GM18499 (cell line): ENCODE results near the gene SLC2A13.
"Not testable (repeated sequence)": the region's sequence is repeated elsewhere in the genome, so short reads cannot be mapped to it uniquely, and the experiment has no call there.

Experiments
- ATAC-seq: cut with Tn5 transposase; IDR thresholded peaks from one replicate; pipeline ENCODE4 v1.9.1; 2021; ENCODE audit warnings: moderate number of reproducible peaks; ENCODE audit not compliant: insufficient read depth, unreplicated experiment

The SLC2A13 gene

DNA sequence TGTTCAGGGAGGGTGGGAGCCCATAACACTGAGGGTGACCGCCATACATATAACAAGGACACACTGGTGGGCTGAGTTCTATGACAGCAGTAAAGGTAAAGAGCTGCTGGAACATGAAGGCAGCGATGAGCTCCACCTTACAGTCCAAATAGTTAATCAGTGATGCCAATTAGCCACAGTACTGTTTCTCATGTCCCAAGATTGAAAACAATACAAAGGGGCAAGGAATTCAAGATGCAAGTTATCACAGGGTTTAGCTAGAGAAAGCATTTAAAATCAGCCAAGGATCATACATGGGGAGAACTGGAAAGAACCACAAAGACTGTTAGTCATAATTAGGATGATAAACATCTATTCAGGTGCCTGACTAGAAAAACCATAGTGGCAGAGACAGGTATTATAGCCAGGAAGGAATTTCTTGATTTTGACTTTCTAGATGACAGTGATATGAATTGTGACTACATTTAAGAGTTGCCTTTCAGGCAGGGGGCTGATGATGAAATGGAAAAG lies 221.2 kb downstream of the SLC2A13 start:
- no peak for ATAC-seq

DNA sequence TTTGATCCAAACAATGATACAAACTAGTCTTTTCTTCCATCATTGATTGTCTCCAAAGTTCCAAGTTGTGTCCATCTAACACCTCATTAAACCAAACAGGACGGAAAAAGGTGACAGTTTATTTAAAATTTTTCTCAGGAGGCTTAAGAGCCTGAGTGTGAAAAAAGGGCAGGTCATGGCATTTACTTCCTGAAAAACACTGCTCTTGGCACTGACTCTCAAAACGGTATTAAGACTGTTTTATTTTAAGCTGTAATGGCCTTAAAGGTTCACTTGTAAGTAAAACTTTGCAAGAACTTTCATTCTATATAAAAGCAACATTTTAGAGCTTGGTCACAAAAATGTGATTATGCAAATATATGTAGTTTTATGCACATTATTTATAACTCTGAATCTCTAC lies 222.5 kb downstream of the SLC2A13 start:
- ATAC-seq = no peak

DNA sequence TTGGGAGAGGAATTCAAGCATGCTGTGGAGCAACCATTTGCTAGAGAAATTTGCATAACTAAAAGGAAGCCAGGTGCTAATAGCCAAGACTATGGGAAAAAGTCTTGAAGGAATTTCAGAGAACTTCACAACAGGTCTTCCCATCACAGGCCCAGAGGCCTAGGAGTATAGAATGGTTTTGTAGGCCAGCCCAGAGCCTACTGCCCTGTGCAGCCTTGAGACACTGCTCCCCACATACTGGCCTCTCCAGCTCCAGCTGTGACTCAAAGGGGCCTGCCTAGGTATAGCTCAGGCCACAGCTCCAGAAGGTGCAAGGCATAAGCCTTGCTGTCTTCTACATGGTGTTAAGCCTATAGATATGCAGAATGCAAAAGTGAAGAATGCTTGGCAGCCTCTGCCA lies 227.1 kb downstream of the SLC2A13 start:
- no peak for ATAC-seq

DNA sequence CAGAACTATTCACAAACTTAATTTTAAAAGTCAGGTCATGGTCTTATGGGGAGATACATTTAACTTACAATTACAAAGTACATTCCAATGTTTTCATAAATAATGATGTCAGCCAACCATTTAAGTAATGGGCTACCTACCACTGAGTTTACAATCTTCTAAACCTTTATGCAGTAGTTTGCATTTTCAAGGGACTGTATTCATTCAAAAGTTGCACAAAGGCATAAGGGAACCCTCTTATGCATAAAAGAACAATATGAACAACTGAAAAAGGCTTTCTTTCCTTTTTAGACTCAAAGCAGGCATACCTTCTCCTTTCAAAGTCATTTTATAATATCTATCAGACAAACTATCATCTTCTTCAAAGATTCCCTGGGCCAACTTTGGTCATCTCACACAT lies 230.2 kb downstream of the SLC2A13 start:
- ATAC-seq = no peak

DNA sequence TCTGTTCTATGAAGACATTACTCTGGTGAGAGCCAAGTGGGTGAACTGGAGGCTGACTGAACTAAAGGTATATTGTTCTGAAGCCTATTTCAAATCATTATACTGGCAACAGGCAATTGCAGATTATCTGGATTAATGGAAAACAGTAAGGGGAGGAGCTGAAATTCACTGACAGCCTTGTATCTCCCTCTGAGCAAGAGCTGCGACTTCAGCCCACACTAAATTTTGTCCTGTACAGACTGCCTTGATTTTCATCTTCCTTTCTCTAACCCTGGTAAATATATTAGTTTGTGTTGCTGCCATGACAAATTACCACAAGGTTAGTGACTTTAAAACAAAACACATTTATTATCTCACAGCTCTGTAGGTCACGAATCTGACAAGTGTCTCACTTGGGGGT lies 231.1 kb downstream of the SLC2A13 start:
- ATAC-seq = no peak

DNA sequence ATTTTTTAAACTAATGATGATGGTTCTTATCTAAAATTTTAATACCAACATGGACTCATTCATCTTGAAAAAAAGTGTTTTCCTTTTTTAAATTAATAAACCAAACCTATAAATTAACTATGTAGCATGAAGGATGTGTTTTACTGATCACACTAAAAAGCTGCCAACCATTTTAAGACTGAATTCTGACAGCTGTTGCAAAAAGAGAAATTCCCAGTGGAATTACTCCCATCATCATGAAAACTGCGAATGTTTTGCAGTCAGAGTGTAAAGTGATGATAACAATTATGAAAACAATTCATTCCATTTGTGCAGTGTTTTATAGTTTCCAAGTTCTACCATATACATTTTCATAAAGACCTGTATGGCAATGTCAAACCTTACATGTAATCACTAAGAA lies 232.8 kb downstream of the SLC2A13 start:
- ATAC-seq = no peak

DNA sequence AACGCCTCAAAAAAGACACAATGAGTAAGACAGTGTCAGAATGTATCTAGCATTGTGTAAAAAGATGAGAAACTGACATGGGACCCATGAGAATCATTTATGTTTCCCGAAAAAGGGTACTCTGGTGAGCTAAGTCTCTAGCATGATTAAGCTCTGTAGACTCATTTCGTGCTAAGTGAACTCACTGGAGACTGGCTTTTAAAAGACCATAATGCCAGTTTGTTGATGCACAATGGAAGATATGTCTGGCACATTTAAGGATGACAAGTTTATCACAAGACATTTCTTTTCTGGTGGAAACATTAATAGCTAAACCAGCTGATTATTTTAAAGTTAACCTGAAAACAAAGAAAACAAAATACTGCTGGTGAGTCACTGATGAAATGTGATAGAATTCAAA lies 233.5 kb downstream of the SLC2A13 start:
- no peak for ATAC-seq

DNA sequence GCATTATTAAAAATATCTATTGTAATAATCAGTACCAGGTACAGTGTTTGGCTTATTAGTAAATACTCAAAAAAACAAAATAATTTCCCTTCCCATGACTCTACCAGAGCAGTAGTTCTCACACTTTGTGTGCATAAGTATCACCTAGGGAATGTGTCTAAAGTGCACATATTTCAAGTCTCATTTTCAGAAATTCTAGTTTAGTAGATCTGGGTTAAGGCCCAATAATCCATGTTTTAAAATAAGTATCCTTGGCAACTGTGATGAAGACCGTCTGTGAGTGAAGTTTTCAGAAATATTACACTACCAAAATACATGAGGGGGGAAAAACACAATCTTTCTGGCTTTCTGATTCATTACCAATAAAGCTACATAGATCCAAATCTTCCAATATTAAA lies 237.6 kb downstream of the SLC2A13 start:
- no peak for ATAC-seq

DNA sequence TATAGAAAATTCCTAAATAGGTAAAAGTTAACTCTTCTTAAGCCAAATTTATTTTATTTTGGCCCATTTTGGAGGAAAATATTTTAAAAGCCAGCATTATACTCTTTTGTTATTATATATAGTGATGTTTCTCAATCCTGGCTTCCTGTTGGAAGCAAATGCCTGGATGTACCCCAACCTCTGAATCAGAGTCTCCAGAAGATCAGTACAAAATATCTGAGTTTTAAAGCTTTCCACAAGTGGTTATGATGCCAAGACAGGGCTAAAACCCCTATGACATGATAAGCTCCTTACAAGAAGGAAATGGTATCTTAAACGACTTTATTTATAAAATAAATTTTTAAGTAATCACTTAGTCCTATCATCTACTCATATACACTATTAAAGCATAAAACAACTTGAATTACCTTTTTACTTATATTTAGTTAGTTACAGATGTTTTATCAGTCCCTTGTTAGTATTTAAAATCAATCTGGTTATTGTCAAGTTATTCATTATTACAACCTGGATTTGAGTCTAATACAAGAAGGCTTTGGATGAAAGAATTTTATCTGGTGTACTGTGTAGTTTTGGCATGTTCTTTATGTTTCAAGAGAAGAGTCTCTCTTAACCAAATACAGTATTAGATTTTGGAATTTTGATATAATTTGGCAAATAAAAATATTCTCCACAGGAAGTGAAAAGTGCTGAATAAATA lies 238.1 kb downstream of the SLC2A13 start:
- no peak for ATAC-seq

DNA sequence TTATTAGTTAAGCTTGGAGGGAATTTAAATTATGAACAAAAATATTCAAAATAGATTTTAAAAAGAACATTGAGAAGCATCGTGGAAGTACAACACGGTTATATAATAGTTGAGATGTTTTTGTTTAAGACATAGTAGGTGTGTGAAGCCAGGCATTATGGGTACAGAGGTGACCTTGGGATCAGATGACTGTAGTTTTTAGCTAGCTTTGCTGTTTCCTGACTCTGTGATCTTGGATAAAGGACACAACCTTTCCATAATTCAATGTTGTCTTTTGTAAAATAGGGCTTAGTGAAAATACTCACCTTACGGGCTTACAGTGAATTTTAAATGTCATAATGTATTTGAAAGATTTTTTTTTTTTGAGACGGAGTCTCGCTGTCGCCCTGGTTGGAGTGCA lies 239.7 kb downstream of the SLC2A13 start:
- ATAC-seq = no peak

DNA sequence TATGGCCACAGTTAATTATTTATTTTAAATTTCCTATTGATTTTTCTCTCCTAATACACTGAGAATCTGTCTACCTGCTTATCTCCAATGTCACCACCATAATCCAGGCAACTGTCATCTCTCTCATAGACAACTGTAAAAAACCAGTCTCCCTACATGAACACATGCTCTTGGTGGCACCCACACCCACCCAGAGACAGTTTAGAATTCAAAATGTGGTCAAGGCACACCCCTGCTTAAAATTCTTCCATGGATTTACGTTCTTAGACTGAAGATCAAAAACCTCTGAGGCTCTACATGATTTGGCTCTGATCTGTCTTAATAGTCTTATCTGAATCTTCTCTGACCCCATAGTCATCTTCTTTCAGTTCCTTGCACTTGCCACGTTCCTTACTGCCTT lies 245.2 kb downstream of the SLC2A13 start:
- no peak for ATAC-seq

DNA sequence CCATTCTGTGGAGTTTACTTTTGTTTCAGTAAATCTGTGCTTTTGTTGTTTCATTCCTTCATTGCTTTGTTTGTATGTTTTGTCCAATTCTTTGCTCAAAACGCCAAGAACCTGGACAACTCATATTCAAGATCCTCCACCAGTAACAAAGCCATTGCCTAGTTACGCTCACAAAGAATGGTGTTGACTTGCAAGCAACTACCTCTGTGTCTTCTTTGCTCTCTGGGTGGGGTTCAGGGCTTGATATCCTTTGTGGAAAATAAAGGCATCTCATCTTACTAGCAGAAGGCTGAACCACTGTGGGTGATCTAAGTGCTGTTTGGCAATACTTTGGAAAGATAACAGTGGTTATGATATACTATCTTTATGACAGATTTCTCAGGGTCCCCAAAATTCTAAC lies 252.9 kb downstream of the SLC2A13 start:
- ATAC-seq = no peak

DNA sequence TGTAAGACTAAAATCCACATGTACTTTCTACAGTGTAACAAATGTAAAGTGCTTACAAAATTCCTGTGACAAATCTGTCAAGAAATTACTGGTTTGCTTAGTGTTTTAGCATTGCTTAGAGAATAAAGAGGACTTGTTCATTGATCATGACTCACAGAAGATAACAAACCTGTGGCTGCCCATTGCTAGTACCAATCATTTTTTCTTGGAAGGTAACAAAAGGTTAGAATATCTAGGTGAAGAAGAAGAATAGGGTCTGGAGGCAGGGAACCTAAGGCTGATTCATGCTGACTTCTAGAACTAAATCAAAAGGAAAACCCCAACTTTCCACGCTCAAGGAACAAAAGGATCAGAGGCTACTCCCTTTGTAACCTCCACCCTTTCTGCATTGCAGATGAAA lies 253.5 kb downstream of the SLC2A13 start:
- ATAC-seq = no peak

DNA sequence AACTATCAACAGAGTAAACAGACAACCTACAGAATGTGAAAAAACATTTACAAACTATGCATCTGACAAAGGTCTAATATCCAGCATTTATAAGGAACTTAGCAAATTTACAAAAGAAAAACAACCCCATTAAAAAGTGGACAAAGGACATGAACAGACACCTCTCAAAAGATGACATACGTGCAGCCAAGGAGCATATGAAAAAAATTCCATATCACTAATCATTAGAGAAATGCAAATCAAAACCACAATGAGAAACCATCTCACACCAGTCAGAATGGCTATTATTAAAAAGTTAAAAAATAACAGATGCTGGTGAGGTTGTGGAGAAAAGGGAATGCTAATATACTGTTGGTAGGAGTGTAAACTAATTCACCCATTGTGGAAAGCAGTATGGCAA lies 257.7 kb downstream of the SLC2A13 start:
- not testable (repeated sequence) for ATAC-seq

DNA sequence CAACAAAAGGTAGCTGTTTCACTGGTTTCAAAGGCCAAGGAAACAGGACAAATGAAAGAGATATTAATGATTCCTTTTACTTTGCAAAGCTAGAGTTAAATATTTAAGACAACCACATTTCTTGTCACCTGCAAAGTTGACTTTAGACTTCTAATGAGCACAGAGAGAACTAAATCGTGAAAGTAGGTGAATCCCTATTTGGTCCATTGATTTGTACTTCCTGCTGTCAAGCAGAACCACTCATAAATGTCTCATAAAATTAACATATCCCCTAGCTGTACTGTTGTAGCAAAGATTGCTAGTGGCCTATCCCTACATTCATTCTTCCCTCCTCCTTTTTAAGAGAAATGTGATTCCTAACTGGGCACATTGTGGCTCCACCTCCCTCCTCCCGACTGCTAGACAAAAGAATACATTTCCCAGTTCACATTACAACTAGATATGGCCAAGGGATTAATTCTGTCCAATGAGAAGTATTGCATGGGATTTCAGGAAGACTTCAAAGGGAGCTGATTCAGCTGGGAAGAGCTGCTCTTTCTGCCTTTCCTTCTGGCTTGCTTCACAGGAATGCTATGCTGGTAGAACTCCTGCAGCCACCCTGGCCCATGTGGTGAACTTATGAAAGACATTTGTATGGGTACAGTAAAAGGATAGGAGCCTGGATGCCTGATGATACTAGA lies 258.8 kb downstream of the SLC2A13 start:
- no peak for ATAC-seq

DNA sequence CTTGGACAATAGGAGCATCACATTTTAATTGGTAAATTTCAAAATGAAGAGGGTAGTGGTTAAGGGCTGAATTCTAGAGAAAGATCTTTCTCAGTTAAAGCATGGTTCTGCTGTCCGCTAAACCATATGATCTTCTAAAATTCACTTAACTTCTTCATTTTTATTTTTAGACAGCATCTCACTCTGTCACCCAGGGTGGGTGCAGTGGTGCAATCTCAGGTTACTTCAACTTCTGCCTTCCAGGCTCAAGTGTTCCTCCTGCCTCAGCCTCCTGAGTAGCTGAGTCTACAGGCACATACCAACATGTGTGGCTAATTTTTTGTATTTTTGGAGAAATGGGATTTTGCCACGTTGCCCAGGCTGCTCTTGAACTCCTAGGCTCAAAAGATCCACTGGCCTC lies 259.6 kb downstream of the SLC2A13 start:
- ATAC-seq = no peak

DNA sequence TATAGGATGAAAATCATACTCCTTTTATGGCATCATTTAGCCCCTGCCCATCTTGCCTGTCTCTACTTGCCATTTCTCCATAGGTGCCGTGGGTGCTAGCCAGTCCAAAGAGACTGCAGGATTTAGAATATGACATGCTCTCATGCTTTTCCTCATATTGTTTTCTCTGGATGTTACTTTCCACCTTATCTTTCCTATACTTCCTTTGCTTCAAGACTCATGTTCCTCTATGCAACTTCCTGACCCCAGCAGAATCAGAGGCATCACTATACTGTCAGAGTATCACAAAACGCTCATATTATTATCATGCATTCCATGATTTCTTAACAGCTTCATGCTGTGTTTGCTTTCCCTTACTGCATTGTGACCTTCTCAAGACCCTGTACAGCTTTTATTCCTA lies 265.5 kb downstream of the SLC2A13 start:
- ATAC-seq = no peak

DNA sequence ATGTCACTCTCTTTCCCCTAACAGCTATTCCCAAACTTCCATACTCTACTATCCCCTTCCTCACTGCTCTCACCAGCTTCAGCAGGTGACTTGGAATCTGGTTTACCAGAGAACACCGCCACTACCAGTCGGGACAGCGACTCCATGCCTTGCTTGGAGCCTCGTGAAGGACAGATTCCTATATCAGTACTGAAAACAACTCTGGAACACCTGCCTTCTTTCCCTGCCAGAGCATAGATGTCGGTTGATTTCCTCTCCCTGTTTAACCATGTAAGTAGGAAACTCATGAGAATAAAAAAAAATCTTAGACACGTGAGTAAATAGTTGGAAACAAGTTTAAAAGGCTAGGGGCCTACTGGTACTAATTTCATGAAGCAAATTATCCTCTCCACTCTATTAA lies 266.8 kb downstream of the SLC2A13 start:
- no peak for ATAC-seq

DNA sequence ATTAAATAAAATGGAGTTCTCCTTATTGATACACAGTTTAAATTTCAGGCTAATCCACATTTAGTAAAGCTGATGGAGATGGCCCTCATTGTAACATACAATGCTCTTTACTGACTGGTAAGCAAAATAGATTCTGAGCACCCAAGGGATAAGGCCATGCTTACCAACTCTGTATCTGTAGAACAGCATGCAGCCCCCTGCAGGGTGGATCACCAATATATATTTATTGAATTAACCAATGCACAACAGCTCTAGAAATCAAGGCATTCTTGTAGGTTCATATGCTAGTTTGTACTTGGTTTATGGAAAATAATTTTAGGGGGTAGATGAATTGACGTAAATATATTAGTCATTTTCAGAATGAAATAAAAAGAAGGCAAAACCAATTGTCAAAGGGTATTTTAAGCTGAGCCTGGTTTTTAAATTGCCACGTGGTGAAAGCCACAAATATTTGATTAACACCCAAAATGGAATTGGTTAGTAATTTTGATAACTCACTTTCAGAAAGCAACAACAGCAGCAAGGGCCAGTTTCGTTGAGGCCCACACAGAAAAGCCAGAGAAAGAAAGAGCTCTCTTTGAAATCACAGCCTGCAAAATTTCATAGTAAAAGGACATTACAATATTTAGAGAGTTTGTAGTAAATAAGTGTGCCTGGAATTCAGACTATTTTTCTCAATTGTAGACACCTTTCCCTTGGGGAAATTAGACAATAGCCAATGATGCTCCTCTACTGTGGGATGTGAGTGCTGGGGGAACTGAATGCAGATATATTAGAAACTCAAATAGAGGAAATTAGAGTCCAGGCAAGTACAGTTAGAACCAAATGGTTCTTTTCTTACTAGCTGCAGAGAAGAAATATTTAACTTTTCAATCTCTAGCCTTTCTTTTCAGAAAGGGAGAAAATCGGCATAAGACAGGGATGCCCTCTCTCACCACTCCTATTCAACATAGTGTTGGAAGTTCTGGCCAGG lies 270.1 kb downstream of the SLC2A13 start:
- no peak for ATAC-seq

DNA sequence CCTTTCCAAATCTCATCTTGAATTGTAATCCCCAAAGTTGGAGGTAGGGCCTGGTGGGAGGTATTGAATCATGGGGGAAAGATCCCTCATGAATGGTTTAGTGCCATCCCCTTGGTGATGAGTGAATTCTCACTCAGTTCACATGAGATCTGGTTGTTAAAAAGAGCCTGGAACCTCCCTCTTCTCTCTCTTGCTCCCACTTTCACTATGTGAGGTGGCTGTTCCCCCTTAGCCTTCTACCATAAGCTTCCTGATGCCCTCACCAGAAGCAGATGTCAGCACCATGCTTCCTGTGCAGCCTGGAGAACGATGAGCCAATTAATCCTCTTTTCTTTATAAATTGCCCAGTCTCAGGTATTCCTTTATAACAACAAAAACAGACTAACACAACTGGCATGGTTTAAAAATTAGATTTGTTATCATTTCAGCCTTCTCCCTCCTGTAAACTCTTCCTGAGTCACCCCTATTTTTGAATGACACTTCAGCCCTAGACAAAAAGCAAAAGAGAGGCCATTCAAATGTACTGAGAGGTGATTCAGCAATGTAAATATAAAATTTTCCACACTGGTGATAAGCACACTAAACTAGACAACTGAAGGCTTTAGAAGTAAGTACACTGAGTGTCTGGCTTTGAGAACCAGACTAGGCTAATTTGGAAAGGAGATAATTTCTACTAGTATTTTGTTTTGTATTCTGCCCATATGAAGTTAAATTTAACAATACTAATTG lies 274.1 kb downstream of the SLC2A13 start:
- ATAC-seq = no peak
